HG02763 (cell line): ENCODE results near the gene SFXN1.

Experiments
- ATAC-seq: cut with Tn5 transposase; IDR thresholded peaks from one replicate; pipeline ENCODE4 v1.9.1; 2021; ENCODE audit warnings: mild to moderate bottlenecking, moderate library complexity; ENCODE audit not compliant: unreplicated experiment

The SFXN1 gene

DNA sequence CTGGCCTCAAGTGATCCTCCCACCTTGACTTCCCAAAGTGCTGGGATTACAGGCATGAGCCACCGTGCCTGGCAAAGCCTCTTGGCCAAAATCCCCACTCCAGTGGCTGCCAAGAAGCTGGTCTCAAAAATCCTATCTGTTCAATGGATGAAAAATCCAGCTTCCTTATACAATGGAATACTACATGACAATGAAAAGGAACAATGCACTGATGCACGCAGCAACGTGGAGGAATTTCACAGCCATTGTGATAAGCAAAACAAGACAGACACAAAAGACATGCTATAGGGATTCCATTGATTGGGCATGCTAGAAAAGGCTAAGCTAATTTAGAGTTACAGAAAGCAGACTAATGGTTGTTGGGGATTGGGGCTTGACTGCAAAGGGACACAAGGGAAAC, 13.1 kb upstream of the SFXN1 start:
- ATAC-seq, result no peak

- ATAC-seq, result no peak
These were observed 11.6 kb upstream of the SFXN1 start for GRCh38 chr5:175466700-175467318.

DNA sequence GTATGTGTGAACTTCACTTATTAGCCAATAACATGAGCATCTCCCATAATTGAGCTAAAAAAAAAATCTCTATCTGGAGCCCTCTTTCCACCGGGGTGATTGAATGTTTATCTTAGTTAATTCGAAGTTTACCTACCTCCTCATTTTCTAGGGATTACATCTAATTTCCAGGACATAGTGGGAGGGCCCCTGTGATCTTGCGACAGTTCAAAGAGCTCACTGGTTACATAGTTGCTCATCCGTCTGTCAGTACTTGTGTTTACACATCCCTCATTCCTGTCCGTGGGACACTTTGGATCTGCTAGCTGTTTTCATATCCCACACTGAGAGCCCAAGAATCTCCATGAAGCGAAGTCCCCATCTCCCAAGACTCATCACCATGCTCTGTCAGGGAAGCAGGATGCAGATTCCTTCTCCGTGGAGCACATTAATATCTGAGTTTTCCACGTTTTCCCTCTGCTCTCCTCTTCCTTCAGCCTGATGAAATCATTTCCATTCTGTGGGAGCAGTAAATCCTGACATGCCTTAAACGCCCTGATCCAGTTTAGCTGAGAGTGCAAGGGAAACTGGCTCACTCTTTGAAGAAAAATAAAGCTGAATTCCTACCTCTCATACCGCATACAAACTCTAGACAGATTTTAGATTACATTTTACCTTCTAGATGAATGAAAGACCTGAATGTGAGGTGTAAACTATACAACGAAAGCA, 10.2 kb upstream of the SFXN1 start:
- no peak for ATAC-seq

DNA sequence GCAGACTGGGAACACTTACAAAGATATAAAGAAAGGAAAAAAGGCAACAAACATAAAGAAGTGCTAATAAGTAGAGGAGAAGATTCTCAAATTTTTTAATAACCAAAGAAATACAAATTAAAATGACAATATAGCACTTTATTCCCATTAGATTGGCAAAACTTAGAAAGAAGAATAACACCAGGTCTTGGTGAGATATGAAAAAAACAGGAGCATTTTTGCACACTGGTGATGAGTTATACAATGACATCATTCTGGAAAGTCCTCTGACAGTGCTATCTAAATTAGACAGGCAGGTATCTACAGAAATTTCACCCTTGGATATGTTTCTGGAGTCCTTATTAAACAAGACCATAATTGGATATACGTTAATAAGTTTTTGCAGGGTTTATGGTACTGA, 9.5 kb upstream of the SFXN1 start:
- ATAC-seq, result no peak

- ATAC-seq, result no peak
These were observed 8.4 kb upstream of the SFXN1 start for GRCh38 chr5:175469916-175470315.

- ATAC-seq, result no peak
These were observed 7.6 kb upstream of the SFXN1 start for GRCh38 chr5:175470781-175471180.

DNA sequence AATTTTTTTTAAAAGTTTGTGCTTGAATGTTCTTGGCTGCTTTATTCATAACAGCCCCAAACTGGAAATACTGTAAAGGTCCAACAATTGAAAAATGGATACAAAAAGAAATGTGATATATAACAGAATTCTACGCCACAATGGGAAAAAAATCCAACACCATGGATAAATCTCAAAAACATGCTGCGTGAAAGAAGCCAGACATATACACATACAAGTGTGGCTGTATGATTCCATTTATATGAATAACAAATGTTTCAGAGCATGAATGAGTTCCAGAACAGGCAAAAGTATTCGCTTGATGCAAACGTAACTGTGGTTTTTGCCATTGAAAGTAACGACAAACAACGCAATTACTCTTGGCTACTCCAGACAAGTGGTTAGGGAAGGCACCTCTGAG, 7.2 kb upstream of the SFXN1 start:
- no peak for ATAC-seq

DNA sequence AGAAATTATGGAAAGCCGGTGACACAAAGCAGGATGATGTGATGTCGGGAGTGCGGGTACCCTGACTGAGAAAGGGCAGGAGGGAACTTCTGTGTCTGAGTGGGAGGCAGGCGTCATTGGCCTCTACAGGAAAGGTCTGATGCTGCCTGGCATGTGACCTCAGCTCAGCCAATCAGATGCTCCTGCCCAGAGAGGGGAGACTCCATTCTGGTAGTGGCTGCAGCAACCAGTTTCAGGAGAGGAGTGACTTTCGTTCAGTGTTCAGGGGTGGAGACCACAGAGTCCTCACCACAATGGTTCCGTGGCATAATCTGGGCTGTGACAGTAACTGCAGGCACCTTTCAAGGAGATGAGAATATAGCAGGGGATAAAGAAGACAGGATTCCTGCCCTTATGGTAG, 6.7 kb upstream of the SFXN1 start:
- ATAC-seq, result no peak

DNA sequence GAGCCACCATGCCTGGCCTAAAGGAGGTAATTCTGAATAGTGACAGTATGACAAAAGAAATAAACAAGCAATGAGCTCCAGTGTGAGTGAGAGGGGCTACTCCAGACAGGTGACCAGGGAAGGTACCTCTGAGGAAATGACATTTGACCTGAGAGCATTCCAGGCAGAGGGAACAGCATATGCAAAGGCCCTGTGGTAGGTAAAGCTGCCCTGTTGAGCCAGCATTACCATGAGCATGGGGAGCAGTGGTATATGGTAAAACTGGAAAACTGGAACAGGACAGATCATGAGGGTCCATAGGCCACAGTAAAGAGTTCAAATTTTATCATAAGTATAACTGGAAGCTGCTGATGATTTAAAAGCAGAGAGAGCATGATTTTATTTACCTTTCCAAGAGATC, 6.0 kb upstream of the SFXN1 start:
- no peak for ATAC-seq

GRCh38 chr5:175475248-175475647, 3.1 kb upstream of the SFXN1 start:
- no peak for ATAC-seq

GRCh38 chr5:175477440-175477839, 920 bp upstream of the SFXN1 start:
- ATAC-seq, result no peak

GRCh38 chr5:175478008-175478383, 364 bp upstream of the SFXN1 start:
- ATAC-seq, result no peak

- peak; percentile 7 for ATAC-seq
These were observed 943 bp downstream of the SFXN1 start for GRCh38 chr5:175479125-175479881.

- ATAC-seq, result no peak
These were observed 5.0 kb downstream of the SFXN1 start for GRCh38 chr5:175483337-175483736.

GRCh38 chr5:175484322-175484721, 6.0 kb downstream of the SFXN1 start:
- ATAC-seq, result no peak

DNA sequence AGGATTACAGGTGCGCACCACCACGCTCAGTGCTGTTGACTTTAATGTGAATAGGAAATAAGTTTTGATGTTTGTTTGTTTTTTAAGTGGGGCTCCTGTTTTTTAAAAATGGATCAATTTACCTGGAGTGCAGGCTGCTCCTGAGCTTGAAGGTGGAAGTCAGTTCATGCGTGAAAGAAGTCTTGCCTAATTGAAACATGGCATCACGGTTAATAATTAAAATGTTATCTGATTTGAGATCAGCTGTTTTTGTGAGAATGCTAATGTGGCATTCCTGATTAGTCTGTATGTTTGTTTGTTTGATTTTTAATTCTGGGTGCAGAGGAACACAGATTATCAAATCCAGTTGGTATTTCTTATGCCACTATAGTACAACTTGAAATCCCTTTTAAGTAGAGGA, 6.5 kb downstream of the SFXN1 start:
- ATAC-seq, result no peak

DNA sequence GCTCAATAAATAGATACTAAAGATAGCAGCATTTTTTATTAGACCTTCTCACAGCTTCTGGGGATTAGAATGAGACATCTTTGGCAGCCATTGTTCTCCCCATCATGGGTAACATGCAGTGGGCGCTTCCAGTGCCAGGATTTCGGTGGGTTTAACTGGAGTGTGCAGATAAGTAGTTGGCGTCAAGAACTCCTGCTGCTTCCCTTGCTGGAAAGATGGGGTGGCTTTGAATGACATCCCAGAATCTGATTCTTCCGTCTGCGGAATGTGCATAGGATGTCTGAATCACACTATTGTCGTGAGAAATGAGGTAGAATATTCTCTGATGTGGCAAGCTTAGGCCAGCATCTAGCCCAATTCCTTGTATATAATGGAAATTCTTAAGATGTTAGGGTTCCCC, 7.3 kb downstream of the SFXN1 start:
- no peak for ATAC-seq

DNA sequence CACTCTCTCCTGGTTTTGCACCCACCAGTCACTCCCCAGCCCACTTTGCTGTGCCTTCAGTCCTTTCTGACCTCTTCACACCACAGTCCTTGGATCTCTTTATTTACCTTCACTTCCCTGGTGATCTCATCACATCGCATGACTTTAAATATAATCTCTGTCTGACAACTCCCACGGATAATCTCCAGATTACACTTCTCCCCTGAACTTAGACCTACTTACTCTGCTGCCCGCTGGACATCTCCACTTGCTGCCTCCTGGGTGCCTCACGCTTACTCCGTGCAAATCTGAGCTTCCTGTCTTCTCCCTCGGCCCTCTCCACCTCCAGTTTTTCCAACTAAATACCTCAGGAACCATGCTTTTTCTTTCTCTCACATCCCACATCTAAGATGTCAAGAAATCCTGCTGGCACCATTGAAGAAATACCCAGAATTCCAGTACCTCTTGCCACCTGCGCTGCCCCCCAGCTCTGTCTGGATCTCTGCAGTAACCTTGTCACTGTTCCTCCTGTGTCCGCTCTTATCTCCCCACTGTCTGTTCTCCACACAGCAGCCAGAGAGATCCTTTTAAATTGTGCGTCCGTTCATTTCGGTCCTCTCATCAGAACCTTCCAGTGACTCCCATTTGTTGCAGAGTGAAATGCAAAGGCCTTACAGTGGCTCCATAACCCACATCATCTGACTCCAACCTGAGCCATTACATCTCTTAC, 9.3 kb downstream of the SFXN1 start:
- ATAC-seq, result no peak

- ATAC-seq, result no peak
These were observed 11.5 kb downstream of the SFXN1 start for GRCh38 chr5:175489693-175490443.

- no peak for ATAC-seq
These were observed 12.9 kb downstream of the SFXN1 start for GRCh38 chr5:175491223-175491622.

DNA sequence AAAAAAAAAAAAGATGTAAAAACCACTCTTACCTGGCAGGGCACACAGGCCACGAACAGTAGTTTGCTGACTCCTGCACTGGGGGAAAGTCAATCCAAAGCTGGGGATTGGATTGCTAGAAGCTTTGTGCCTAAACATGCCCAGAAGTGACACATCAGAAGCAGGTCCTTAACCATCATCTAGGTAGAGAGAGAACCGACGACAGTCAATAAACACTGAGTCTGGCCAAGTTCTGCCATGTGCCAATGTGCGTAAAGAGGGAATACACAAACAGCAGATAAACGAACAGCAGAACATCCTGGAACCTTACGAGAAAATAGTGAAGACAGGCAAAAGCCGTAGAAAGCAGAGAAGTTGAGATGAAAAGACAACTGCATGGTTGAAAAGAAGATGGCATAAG, 14.9 kb downstream of the SFXN1 start:
- no peak for ATAC-seq
